Measurements from ENCODE around the gene FXYD3. TPM values are rescaled to one million over a fixed set of nuclear protein-coding genes. Genes with fewer than 3 reads are reported as not detected.

FXYD3 gene
- polyA plus RNA-seq, 1 of the 3 experiments (the other 2 are of a cell fraction) = not detected

DNA sequence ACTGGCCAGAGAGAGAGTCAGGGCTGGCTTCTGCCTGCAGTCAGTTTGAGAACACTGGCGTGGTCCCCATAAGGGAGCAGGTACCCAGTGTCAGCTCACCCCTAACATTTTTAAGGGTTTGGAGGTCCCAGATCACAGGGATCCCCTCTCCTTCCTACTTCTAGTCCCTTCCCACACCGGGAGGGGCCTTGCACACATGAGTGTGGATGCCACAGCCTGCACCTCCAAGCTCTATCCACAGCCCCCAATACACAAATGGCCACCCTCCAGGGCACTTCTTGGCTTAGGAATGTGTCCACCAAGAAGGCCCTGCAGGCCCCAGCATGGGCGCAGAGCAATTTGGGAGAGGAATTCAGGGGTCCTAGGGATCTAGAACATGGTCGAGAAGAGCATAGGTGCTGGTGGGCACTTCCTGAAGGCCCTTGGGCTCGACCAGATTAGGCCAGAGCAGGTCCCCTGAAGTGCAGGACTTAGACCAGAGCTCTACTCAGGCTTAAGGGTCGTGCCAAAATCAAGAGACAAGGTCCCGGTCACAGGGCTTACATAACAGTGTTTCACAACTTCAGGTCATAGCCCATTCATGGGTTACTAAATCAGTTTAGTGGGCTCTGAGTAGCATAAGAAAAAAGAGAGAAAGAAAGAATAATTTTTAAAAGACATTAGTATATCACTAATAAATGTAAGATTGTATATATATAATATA, 54.9 kb downstream of the FXYD3 start:
- POLR2A ChIA-PET = no interaction called here
- Histone ChIP-seq H3K36me3 (replicated peaks in 1 of 2; ENCODE audit: control insufficient read depth in 1 of 2, insufficient read depth in 2 of 2, low read length in 1 of 2) (peaks cover 6 to 25% of the 10 kb centered on the region in 2 experiments), H3K9me2 (no peaks in the 10 kb centered on the region), H3K27me3 (ENCODE audit: insufficient read depth) (no peaks in the 10 kb centered on the region), H3K9ac (no peak overlapping the region), H3K4me2 (no peak overlapping the region), H3K79me2 (ENCODE audit: insufficient read depth) (no peaks in the 10 kb centered on the region), H3K9me3 (no peaks in the 10 kb centered on the region), H4K20me1 (ENCODE audit: insufficient read depth) (no peaks in the 10 kb centered on the region), H3F3A (replicated peaks; ENCODE audit: insufficient read depth) (peaks cover 4% of the 10 kb centered on the region), H3K4me1 (ENCODE audit: control insufficient read depth in 1 of 2, insufficient read depth in 2 of 2, low read depth in 1 of 2, low read length in 1 of 2) (no peaks in the 10 kb centered on the region; a peak in 1 of 4 replicates), H3K27ac (ENCODE audit: low read depth in 2 of 2, low read length in 1 of 2) (no peak overlapping the region), H3K4me3 (ENCODE audit: low read depth in 2 of 2, low read length in 1 of 2) (no peak overlapping the region), H2AFZ (ENCODE audit: low read depth) (no peak overlapping the region)
- 74% methylated on average over 7 of the region's 7 CpGs for WGBS (ENCODE audit: low lambda C conversion rate)
- CTCF ChIA-PET = interaction anchor here (1.3 kb wide), 1 partner anchor 17 kb away, joined by 4 read pairs; no protein-coding TSS in a partner anchor
- TF ChIP-seq EP300 (IDR thresholded peaks at IDR 0.05; ENCODE audit: borderline replicate concordance in 1 of 2, low read depth in 1 of 2, low read length in 1 of 2) = no peak
- 0 out of 2 replicates have a peak, but pooled peaks have one; percentile 12 for TF ChIP-seq POLR2AphosphoS5 (IDR thresholded peaks at IDR 0.05; ENCODE audit: low read depth, low read length)
- no peak for TF ChIP-seq MEF2A (IDR thresholded peaks at IDR 0.05; ENCODE audit: borderline replicate concordance, low read depth)
- TF ChIP-seq FOXM1 (IDR thresholded peaks at IDR 0.05; ENCODE audit: low read depth) = no peak
- DNase-seq = no peak

GRCh38 chr19:35171730-35172129, 56.1 kb downstream of the FXYD3 start:
- no peak for DNase-seq
- no peaks in the 10 kb centered on the region for H3K9me2 ChIP-seq
- H3K36me3 ChIP-seq (replicated peaks in 1 of 2; ENCODE audit: control insufficient read depth in 1 of 2, insufficient read depth in 2 of 2, low read length in 1 of 2) = peaks cover 0 to 13% of the 10 kb centered on the region in 2 experiments
- H3K4me1 ChIP-seq (ENCODE audit: control insufficient read depth in 1 of 2, insufficient read depth in 2 of 2, low read depth in 1 of 2, low read length in 1 of 2) = no peaks in the 10 kb centered on the region; a peak in 1 of 4 replicates
- H4K20me1 ChIP-seq (ENCODE audit: insufficient read depth) = no peaks in the 10 kb centered on the region
- WGBS (ENCODE audit: low lambda C conversion rate) = 56% methylated on average over 3 of the region's 3 CpGs
- H3K9me3 ChIP-seq = no peaks in the 10 kb centered on the region
- H3K27me3 ChIP-seq (ENCODE audit: insufficient read depth) = no peaks in the 10 kb centered on the region
- TF ChIP-seq SMC3 (IDR thresholded peaks at IDR 0.05; ENCODE audit: low read depth, low read length) = no peak
- ChIA-PET CTCF (interaction anchor here (2.9 kb wide), 1 partner anchor 30 kb away, joined by 9 read pairs; the partner anchor contains the start of gene FXYD7), POLR2A (no interaction called here)
- H3F3A ChIP-seq (replicated peaks; ENCODE audit: insufficient read depth) = peaks cover 4% of the 10 kb centered on the region
- H3K4me2 ChIP-seq = no peak overlapping the region
- H3K27ac ChIP-seq (ENCODE audit: low read depth in 2 of 2, low read length in 1 of 2) = no peak overlapping the region
- no peaks in the 10 kb centered on the region for H3K79me2 ChIP-seq (ENCODE audit: insufficient read depth)
- no peak overlapping the region for H3K4me3 ChIP-seq (ENCODE audit: low read depth in 2 of 2, low read length in 1 of 2)
- no peak overlapping the region for H2AFZ ChIP-seq (ENCODE audit: low read depth)
- no peak overlapping the region for H3K9ac ChIP-seq

Small RNA genes within 50 kb of the gene (small RNA-seq; reads per million reads assigned to genes)
- 0 reads per million in 7 experiments for gene AC020907.2

Other genes starting within 250 kb of the FXYD3 start
- 1.7 and 2.8 TPM in 2 replicates for gene ZNF30, start 188.9 kb upstream of the FXYD3 start, polyA plus RNA-seq (2012; rRNA removed)
- 1.5 and 2.1 TPM in 2 replicates for gene ZNF792, start 151.6 kb upstream of the FXYD3 start, polyA plus RNA-seq (2012; rRNA removed)
- 64.6 and 81.9 TPM in 2 replicates for gene GRAMD1A, start 115.5 kb upstream of the FXYD3 start, polyA plus RNA-seq (2012; rRNA removed)
- gene SCN1B, start 85.4 kb upstream of the FXYD3 start, polyA plus RNA-seq (2012; rRNA removed) = 10.3 and 10.5 TPM in 2 replicates
- 0.05 TPM in 1 of 2 replicates, not detected in the other for gene HPN, start 74.1 kb upstream of the FXYD3 start, polyA plus RNA-seq (2012; rRNA removed)
- gene LGI4, start 19.2 kb downstream of the FXYD3 start, polyA plus RNA-seq (2012; rRNA removed) = 0.05 and 0.15 TPM in 2 replicates
- 0.12 TPM in 1 of 2 replicates, not detected in the other for gene FXYD1, start 23.0 kb downstream of the FXYD3 start, polyA plus RNA-seq (2012; rRNA removed)
- 0.10 and 0.44 TPM in 2 replicates for gene FXYD7, start 27.4 kb downstream of the FXYD3 start, polyA plus RNA-seq (2012; rRNA removed)
- 107 and 195 TPM in 2 replicates for gene FXYD5, start 38.9 kb downstream of the FXYD3 start, polyA plus RNA-seq (2012; rRNA removed)
- not detected in 2 replicates for gene FAM187B, start 112.9 kb downstream of the FXYD3 start, polyA plus RNA-seq (2012; rRNA removed)
- 0.50 and 0.62 TPM in 2 replicates for gene LSR, start 133.2 kb downstream of the FXYD3 start, polyA plus RNA-seq (2012; rRNA removed)
- gene USF2, start 153.1 kb downstream of the FXYD3 start, polyA plus RNA-seq (2012; rRNA removed) = 83.6 and 102 TPM in 2 replicates
- 0.13 TPM in 1 of 2 replicates, not detected in the other for gene HAMP, start 166.7 kb downstream of the FXYD3 start, polyA plus RNA-seq (2012; rRNA removed)
- gene MAG, start 176.3 kb downstream of the FXYD3 start, polyA plus RNA-seq (2012; rRNA removed) = not detected in 2 replicates
- gene CD22, start 213.4 kb downstream of the FXYD3 start, polyA plus RNA-seq (2012; rRNA removed) = 0.16 and 0.18 TPM in 2 replicates
- gene FFAR1, start 232.1 kb downstream of the FXYD3 start, polyA plus RNA-seq (2012; rRNA removed) = not detected in 2 replicates
- not detected in 2 replicates for gene FFAR3, start 242.6 kb downstream of the FXYD3 start, polyA plus RNA-seq (2012; rRNA removed)

Data from SK-N-SH (cell line).